ENCODE results near the gene SMARCD3.

DNA sequence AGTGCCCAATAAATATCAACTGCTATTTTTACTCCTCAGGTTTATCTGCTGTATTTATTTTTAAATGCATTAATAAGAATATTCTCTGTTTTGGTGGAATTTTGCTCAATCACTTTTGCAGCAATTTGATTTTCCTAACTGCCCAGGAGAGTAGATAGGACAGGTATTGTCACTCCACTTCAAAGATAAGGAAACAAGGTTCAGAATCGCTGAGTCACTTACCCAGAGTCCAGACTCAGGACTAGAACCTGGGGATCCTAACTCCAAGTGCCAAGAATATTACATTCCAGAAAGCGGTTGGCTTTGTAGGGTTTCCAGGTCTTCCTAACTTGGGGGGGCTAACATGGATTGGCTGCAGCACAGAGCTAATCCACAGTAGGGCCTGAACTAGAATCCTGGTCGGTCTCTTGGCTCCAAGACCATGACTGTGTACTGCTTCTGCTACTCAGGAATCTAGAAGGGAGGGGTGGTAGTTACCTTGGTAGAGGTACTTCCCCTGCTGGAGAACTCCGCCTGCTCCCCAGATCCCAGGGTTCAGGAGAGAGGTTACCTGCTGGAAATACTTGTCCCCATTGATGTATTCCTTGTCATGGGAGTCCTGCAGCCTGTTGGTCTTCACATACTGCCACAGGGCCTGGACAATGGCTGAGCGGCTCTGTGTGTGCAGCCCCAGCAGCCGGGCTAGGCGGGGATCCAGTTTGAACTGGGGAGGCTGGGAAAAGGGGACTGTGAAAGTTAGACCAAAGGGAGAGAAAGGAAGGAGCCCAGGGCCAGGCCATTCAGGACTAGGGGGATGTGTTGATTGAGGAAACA is 7.3 kb downstream of the SMARCD3 start:
- TF ChIP-seq, protein P1, sequence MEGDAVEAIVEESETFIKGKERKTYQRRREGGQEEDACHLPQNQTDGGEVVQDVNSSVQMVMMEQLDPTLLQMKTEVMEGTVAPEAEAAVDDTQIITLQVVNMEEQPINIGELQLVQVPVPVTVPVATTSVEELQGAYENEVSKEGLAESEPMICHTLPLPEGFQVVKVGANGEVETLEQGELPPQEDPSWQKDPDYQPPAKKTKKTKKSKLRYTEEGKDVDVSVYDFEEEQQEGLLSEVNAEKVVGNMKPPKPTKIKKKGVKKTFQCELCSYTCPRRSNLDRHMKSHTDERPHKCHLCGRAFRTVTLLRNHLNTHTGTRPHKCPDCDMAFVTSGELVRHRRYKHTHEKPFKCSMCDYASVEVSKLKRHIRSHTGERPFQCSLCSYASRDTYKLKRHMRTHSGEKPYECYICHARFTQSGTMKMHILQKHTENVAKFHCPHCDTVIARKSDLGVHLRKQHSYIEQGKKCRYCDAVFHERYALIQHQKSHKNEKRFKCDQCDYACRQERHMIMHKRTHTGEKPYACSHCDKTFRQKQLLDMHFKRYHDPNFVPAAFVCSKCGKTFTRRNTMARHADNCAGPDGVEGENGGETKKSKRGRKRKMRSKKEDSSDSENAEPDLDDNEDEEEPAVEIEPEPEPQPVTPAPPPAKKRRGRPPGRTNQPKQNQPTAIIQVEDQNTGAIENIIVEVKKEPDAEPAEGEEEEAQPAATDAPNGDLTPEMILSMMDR (conservative IDR thresholded peaks at IDR 0.05): no peak
- TF ChIP-seq ZFX (IDR thresholded peaks at IDR 0.05): no peak; the same call in 1 of the 2 replicates

Measured in C4-2B (cell line).